OCI-LY1 (cell line): ENCODE results near the gene SLC2A3.
"Not testable (repeated sequence)": the region's sequence is repeated elsewhere in the genome, so short reads cannot be mapped to it uniquely, and the experiment has no call there.

Experiments used
- H2AFZ ChIP-seq: fragments of 200-600 bp; sonication (generic), shearing (Covaris generic); 2 replicates; pipeline ENCODE4 v1.6.0; 2014; ENCODE audit warnings: antibody characterized with exemption, mild to moderate bottlenecking, low read length
- H3F3A ChIP-seq: fragments of 200-600 bp; sonication (generic), shearing (Covaris generic); 2 replicates; pipeline ENCODE4 v1.6.0; 2014; ENCODE audit warnings: mild to moderate bottlenecking, antibody characterized with exemption, low read length, moderate library complexity; ENCODE audit not compliant: insufficient read depth
- H3K27ac ChIP-seq: fragments of 200-600 bp; sonication (generic); 2 replicates; pipeline ENCODE4 v1.5.1; 2014; ENCODE audit warnings: low read length, mixed run types, mild to moderate bottlenecking, low read depth; ENCODE audit not compliant: poor library complexity, severe bottlenecking
- H3K27me3 ChIP-seq: fragments of 200-600 bp; sonication (generic); 2 replicates; pipeline ENCODE4 v1.6.0; 2014; ENCODE audit warnings: antibody characterized with exemption, mild to moderate bottlenecking, low read length, moderate library complexity; ENCODE audit not compliant: insufficient read depth
- H3K36me3 ChIP-seq: fragments of 200-600 bp; sonication (generic); 2 replicates; pipeline ENCODE4 v1.6.1; 2014; ENCODE audit warnings: mild to moderate bottlenecking, antibody characterized with exemption, low read length, moderate library complexity, mixed read lengths; ENCODE audit not compliant: insufficient read depth
- H3K4me1 ChIP-seq: fragments of 200-600 bp; sonication (generic); 2 replicates; pipeline ENCODE4 v1.5.1; 2014; ENCODE audit warnings: mild to moderate bottlenecking, low read length, moderate library complexity; ENCODE audit not compliant: insufficient read depth, severe bottlenecking
- H3K4me2 ChIP-seq: fragments of 200-600 bp; sonication (generic), shearing (Covaris generic); 2 replicates; pipeline ENCODE4 v1.6.1; 2014; ENCODE audit warnings: low read length
- H3K4me3 ChIP-seq: fragments of 200-600 bp; sonication (generic); 2 replicates; pipeline ENCODE4 v1.5.1; 2014; ENCODE audit warnings: low read length, low read depth, mild to moderate bottlenecking, mixed read lengths; ENCODE audit not compliant: poor library complexity, severe bottlenecking
- H3K79me2 ChIP-seq: fragments of 200-600 bp; shearing (Covaris generic); 2 replicates; pipeline ENCODE4 v1.6.1; 2016; ENCODE audit warnings: mixed run types, low read length, mixed read lengths; ENCODE audit not compliant: insufficient read depth
- H3K9ac ChIP-seq: fragments of 200-600 bp; sonication (generic), shearing (Covaris generic); 2 replicates; pipeline ENCODE4 v1.6.1; 2014; ENCODE audit warnings: mild to moderate bottlenecking, low read length, mixed read lengths
- H3K9me2 ChIP-seq: fragments of 200-600 bp; sonication (generic), shearing (Covaris generic); 2 replicates; pipeline ENCODE4 v1.6.1; 2014; ENCODE audit warnings: low read depth, mild to moderate bottlenecking, low read length, mixed read lengths
- H3K9me3 ChIP-seq: fragments of 200-600 bp; shearing (Covaris generic); 2 replicates; pipeline ENCODE4 v1.6.1; 2014; ENCODE audit warnings: low read length, mixed read lengths
- H4K20me1 ChIP-seq: fragments of 200-600 bp; sonication (generic), shearing (Covaris generic); 2 replicates; pipeline ENCODE4 v1.6.0; 2016; ENCODE audit warnings: mild to moderate bottlenecking, low read length; ENCODE audit not compliant: insufficient read depth
- EZH2 ChIP-seq: fragments of 200-600 bp; sonication (generic), shearing (Covaris generic); IDR thresholded peaks from 2 replicates; pipeline ENCODE4 v1.8.0; 2017; ENCODE audit warnings: borderline replicate concordance, mixed run types, mild to moderate bottlenecking, antibody characterized with exemption, low read length, moderate library complexity, mixed read lengths
- TF ChIP-seq, protein P1 (sequence below): fragments of 200-600 bp; sonication (generic), shearing (Covaris generic); IDR thresholded peaks from 2 replicates; pipeline ENCODE4 v1.5.1; 2017; ENCODE audit warnings: mild to moderate bottlenecking, antibody characterized with exemption, low read length, moderate library complexity, mixed read lengths

Gene SLC2A3

DNA sequence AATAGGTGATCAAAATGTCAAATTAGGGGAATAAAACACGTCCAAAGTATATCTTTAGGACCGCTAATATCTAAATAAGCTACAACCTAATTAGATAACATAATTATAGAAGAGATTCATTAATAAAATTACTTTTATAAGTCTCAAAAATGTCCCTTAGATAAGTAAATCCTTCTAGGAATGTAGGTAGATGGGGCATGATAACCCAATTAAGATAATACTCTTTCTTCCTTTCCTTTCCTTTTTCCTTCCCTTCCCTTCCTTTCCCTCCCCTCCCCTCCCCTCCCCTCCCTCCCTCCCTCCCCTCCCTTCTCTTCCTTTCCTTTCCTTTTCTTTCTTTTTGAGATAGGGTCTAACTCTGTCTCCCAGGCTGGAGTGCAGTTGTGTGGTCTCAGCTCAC, 11.0 kb upstream of the SLC2A3 start:
- H4K20me1 ChIP-seq = no peaks in the 10 kb centered on the region
- H3K27ac ChIP-seq = no peak overlapping the region
- no peak overlapping the region for H3K9ac ChIP-seq
- no peaks in the 10 kb centered on the region for H3K4me1 ChIP-seq
- H3K36me3 ChIP-seq = no peaks in the 10 kb centered on the region
- H3K9me2 ChIP-seq = no peaks in the 10 kb centered on the region
- no peak overlapping the region for H3K4me2 ChIP-seq
- TF ChIP-seq, protein P1, sequence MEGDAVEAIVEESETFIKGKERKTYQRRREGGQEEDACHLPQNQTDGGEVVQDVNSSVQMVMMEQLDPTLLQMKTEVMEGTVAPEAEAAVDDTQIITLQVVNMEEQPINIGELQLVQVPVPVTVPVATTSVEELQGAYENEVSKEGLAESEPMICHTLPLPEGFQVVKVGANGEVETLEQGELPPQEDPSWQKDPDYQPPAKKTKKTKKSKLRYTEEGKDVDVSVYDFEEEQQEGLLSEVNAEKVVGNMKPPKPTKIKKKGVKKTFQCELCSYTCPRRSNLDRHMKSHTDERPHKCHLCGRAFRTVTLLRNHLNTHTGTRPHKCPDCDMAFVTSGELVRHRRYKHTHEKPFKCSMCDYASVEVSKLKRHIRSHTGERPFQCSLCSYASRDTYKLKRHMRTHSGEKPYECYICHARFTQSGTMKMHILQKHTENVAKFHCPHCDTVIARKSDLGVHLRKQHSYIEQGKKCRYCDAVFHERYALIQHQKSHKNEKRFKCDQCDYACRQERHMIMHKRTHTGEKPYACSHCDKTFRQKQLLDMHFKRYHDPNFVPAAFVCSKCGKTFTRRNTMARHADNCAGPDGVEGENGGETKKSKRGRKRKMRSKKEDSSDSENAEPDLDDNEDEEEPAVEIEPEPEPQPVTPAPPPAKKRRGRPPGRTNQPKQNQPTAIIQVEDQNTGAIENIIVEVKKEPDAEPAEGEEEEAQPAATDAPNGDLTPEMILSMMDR = no peak
- TF ChIP-seq EZH2 = no peak
- no peak overlapping the region for H3K4me3 ChIP-seq
- no peaks in the 10 kb centered on the region for H3K9me3 ChIP-seq
- H2AFZ ChIP-seq = no peak overlapping the region
- no peaks in the 10 kb centered on the region for H3K27me3 ChIP-seq
- no peaks in the 10 kb centered on the region for H3K79me2 ChIP-seq
- H3F3A ChIP-seq = no peaks in the 10 kb centered on the region

DNA sequence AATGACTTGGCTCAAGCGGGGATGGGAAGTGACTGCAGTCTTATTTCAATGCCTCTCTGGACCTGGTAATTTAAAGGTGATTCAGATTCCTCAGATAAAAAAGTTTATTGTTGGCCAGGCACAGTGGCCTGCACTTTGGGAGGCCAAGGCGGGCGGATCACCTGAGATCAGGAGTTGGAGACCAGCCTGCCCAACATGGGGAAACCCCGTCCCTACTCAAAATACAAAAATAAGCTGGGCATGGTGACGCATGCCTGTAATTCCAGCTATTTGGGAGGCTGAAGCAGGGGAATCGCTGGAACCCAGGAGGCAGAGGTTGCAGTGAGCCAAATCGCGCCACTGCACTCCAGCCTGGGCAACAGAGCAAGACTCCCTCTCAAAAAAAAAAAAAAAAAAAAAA, 8.8 kb upstream of the SLC2A3 start:
- not testable (repeated sequence) for H3F3A ChIP-seq, H3K4me3 ChIP-seq

DNA sequence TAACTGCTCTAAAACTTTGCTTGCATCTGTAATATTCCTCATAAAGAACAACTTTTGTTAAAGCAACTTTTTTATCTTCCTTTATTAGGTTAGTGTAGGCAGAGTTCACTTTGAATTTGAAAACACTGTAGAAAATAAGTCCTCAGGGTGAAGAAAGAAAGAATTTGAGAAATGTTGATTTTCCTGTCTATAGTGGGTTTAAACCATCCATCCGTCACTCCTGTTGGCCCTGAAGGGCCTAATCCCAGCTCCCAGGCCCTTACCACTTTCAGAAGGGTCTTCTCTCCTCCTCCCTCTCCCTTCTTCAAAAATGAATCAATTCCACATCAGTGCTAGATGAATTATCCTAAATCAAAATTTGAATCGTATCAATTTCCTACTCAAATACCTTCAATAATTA, 4.9 kb upstream of the SLC2A3 start:
- no peaks in the 10 kb centered on the region for H3K9me3 ChIP-seq

More for the DNA sequence above, 8.8 kb upstream of the SLC2A3 start:
- H3K27me3 ChIP-seq, H3K9me3 ChIP-seq, H3K79me2 ChIP-seq, H3K27ac ChIP-seq, H3K9ac ChIP-seq, H3K36me3 ChIP-seq, H2AFZ ChIP-seq, H3K9me2 ChIP-seq, H4K20me1 ChIP-seq, H3K4me1 ChIP-seq, H3K4me2 ChIP-seq: not testable (repeated sequence)

More for the DNA sequence above, 4.9 kb upstream of the SLC2A3 start:
- no peaks in the 10 kb centered on the region for H3K9me2 ChIP-seq
- no peak overlapping the region for H3K27ac ChIP-seq
- H3K27me3 ChIP-seq = no peaks in the 10 kb centered on the region
- H3K4me1 ChIP-seq = no peaks in the 10 kb centered on the region
- no peak overlapping the region for H3K4me2 ChIP-seq
- H3K79me2 ChIP-seq = no peaks in the 10 kb centered on the region
- TF ChIP-seq, protein P1 = no peak
- no peak for TF ChIP-seq EZH2
- H3K36me3 ChIP-seq = no peaks in the 10 kb centered on the region
- H3K9ac ChIP-seq = no peak overlapping the region
- H4K20me1 ChIP-seq = no peaks in the 10 kb centered on the region
- no peak overlapping the region for H3K4me3 ChIP-seq
- no peaks in the 10 kb centered on the region for H3F3A ChIP-seq
- H2AFZ ChIP-seq = no peak overlapping the region
